ENCODE results near the gene LUC7L3.

Gene LUC7L3

DNA sequence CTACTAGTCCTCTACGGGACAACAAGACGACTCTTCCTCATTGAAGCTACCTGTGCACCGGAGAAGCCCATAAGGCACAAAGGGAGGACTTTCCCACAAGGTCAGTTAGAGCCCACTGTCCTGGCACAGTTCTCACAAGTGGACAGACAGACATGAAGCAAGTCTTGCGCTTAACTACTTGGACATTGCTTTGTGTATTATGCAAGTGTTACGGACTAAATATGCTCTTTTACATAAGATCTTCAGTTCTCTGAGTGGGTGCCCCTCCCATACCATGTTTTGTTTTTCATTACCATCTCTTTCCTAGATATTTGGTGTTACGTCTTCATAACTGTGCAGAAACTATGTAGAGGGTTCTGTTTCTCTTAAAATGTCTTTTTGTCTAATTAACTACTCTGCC is 29.8 kb downstream of the LUC7L3 start:
- TF ChIP-seq, protein P1, sequence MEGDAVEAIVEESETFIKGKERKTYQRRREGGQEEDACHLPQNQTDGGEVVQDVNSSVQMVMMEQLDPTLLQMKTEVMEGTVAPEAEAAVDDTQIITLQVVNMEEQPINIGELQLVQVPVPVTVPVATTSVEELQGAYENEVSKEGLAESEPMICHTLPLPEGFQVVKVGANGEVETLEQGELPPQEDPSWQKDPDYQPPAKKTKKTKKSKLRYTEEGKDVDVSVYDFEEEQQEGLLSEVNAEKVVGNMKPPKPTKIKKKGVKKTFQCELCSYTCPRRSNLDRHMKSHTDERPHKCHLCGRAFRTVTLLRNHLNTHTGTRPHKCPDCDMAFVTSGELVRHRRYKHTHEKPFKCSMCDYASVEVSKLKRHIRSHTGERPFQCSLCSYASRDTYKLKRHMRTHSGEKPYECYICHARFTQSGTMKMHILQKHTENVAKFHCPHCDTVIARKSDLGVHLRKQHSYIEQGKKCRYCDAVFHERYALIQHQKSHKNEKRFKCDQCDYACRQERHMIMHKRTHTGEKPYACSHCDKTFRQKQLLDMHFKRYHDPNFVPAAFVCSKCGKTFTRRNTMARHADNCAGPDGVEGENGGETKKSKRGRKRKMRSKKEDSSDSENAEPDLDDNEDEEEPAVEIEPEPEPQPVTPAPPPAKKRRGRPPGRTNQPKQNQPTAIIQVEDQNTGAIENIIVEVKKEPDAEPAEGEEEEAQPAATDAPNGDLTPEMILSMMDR (IDR thresholded peaks at IDR 0.05; ENCODE audit: insufficient read depth, low read depth, low read length, missing control alignments): no peak
- no peak overlapping the region for H3K4me3 ChIP-seq (ENCODE audit: low read length)

DNA sequence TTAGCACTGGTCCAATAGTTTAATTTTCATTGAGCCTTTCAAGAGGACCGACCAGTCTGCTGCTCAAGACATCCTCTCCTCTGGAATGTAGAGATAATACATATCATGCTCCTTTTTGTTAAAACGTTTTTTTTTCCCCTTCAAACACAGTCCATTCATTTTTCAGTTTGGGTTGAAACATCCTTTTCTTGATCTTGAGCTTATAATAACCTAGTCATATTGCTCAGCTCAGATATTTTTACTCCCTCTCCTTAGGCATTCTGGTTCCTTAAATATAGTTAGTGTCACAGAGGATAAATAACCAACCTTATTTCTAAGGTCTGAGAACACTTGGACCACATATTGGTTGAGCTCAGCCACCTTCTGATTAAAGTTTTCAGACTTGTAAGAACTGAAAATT is 35.1 kb downstream of the LUC7L3 start:
- DNase-seq (ENCODE audit: low read depth): no peak
- H3K4me3 ChIP-seq (ENCODE audit: low read length): no peak overlapping the region
- TF ChIP-seq, protein P1 (IDR thresholded peaks at IDR 0.05; ENCODE audit: insufficient read depth, low read depth, low read length, missing control alignments): no peak

More for the DNA sequence above, 29.8 kb downstream of the LUC7L3 start:
- no peak for DNase-seq (ENCODE audit: low read depth)

DNA sequence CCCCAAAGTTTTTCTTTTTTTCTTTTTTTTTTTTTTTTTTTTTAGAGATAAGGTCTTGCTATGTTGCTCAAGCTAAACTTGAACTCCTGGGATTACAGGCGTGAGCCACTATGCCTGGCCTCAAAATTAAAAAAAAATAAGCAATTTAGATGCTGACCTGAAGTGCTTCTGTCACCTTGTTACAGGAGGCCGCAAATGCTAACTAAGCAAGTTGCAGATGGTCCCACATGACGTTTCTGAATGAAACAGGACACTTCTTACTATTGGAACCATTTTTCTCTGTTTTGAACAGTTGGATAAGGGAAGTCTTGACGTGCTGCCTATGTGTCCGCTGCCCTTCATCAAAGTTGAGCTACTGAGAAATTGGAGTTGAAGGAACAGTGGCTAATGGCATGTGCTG is 39.1 kb downstream of the LUC7L3 start:
- DNase-seq (ENCODE audit: low read depth): no peak
- no peak overlapping the region for H3K4me3 ChIP-seq (ENCODE audit: low read length)
- TF ChIP-seq, protein P1 (IDR thresholded peaks at IDR 0.05; ENCODE audit: insufficient read depth, low read depth, low read length, missing control alignments): no peak

DNA sequence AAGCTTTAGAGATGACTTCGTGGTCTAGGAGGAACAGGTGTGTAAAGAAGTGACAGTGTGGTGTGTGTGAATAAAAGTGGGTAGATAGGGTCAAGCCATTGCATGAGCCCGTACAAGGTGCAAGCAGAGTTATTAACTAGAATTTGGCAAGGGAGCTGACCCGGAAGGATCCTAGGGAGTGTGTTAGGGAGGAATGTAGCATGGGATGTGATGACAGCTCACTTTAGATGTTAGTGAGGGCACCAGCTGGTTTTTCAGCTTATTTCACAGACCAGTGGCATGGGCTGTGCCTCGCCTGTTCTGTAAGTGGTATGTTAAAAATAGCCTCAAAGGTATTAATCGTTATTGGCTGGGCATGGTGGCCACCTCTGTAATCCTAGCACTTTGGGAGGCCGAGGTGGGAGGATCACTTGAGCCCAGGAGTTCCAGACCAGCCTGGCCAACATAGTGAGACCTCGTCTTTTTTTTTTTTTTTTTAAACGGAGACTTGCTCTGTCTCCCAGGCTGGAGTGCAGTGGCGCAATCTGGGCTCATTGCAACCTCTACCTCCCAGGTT is 39.7 kb downstream of the LUC7L3 start:
- peak; percentile 30 for DNase-seq (ENCODE audit: low read depth)
- TF ChIP-seq, protein P1 (IDR thresholded peaks at IDR 0.05; ENCODE audit: insufficient read depth, low read depth, low read length, missing control alignments): no peak
- no peak overlapping the region for H3K4me3 ChIP-seq (ENCODE audit: low read length)

DNA sequence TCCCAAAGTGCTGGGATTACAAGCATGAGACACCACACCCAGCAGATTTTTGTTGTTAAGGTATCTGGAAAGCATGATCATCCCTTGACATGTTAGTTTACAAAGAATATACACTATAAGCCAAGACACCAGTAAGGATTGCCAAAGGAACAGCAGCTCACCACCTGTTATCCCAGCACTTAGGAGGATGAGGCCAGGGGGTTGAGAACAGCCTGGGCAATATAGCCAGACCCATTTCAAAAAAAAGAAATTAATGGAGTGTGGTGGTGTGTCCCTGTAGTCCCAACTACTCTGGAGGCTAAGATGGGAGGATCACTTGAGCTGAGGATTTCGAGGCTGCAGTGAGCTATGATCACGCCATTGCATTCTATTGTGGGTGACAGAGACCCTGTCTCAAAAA is 42.8 kb downstream of the LUC7L3 start:
- TF ChIP-seq, protein P1 (IDR thresholded peaks at IDR 0.05; ENCODE audit: insufficient read depth, low read depth, low read length, missing control alignments): no peak

DNA sequence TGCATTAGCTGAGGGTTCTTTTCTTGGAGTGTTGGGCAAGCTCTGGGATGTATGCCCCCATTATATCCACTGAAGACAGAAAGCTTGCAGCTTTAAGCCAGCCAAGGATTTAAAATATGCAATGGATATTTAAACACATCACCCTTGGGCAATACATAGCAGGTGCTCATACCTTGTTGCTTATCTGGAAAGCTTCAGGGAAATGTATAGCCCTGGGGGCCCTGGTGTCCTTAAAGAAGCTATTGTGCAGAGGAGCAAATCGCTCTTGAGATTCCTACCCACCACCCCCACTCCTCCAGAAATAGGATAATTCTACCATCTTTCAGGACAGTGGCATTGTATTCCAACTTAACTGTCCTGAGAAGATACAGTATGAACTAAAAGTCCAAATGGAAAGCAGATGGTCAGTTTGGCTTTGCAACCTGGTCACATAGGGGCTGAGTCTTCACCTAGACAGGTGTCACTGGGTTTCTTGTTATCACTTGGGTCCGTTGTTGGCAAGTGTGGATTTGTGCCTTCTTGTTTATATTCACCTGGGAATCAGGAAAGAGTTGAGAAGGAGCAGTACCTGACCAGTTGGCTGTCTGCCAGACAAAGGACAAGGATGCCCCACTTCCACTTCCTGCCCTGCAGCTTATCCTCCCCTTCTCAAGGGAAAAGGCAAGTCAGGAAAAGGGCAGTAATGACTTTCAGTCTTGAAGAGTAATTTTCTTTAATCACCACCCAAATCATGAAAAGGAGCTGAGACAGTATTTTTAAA is 44.5 kb downstream of the LUC7L3 start:
- TF ChIP-seq, protein P1 (IDR thresholded peaks at IDR 0.05; ENCODE audit: insufficient read depth, low read depth, low read length, missing control alignments): no peak
- no peak for DNase-seq (ENCODE audit: low read depth)
- H3K4me3 ChIP-seq (ENCODE audit: low read length): no peak overlapping the region

More for the DNA sequence above, 42.8 kb downstream of the LUC7L3 start:
- no peak for DNase-seq (ENCODE audit: low read depth)
- H3K4me3 ChIP-seq (ENCODE audit: low read length): no peak overlapping the region

Measured in epithelial cell of esophagus (primary cell).